ENCODE data around the gene SAMSN1. TPM values are rescaled to one million over a fixed set of nuclear protein-coding genes. Genes with fewer than 3 reads are reported as not detected.

Gene SAMSN1
- total RNA-seq, 4 donors from 2014 or later: 1.0 to 13.5 (median 4.2) TPM

DNA sequence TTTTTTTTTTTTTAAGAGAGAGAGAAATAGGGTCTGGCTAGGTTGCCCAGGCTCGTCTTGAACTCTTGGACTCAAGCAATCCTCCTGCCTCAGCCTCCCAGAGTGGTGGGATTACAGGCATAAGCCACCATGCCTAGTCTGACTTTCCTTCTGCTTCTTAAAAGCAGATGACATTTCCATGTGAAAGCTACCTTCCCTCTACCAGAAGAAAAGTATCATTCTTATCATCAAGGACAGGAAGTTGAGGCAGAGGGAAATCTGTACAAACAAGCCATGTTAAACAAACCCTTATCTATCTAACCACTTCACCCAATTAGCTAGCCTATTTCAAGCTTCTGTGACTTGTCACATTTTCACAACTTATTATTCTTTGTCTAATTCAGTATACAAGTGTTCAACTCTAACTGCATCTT lies 54.8 kb downstream of the SAMSN1 start:
- no peak for ATAC-seq
- Histone ChIP-seq H3K27ac (no peak overlapping the region), H3K9me3 (no peaks in the 10 kb centered on the region), H3K4me1 (no peaks in the 10 kb centered on the region), H3K4me3 (no peak overlapping the region), H3K27me3 (no peaks in the 10 kb centered on the region), H3K36me3 (no peaks in the 10 kb centered on the region)
- TF ChIP-seq POLR2A (IDR thresholded peaks at IDR 0.05) (no peak), POLR2AphosphoS5 (IDR thresholded peaks at IDR 0.05) (no peak), CTCF (IDR thresholded peaks at IDR 0.05) (no peak), EP300 (IDR thresholded peaks at IDR 0.05) (no peak)
- 75 to 86% methylated on average over 1 of the region's 1 CpG for WGBS, 2 donors (ENCODE audit: low coverage in 1 of 2)

GRCh38 chr21:14488672-14489204 lies 57.4 kb downstream of the SAMSN1 start:
- 80 to 83% methylated on average over 5 of the region's 5 CpGs for WGBS, 2 donors (ENCODE audit: low coverage in 1 of 2)

DNA sequence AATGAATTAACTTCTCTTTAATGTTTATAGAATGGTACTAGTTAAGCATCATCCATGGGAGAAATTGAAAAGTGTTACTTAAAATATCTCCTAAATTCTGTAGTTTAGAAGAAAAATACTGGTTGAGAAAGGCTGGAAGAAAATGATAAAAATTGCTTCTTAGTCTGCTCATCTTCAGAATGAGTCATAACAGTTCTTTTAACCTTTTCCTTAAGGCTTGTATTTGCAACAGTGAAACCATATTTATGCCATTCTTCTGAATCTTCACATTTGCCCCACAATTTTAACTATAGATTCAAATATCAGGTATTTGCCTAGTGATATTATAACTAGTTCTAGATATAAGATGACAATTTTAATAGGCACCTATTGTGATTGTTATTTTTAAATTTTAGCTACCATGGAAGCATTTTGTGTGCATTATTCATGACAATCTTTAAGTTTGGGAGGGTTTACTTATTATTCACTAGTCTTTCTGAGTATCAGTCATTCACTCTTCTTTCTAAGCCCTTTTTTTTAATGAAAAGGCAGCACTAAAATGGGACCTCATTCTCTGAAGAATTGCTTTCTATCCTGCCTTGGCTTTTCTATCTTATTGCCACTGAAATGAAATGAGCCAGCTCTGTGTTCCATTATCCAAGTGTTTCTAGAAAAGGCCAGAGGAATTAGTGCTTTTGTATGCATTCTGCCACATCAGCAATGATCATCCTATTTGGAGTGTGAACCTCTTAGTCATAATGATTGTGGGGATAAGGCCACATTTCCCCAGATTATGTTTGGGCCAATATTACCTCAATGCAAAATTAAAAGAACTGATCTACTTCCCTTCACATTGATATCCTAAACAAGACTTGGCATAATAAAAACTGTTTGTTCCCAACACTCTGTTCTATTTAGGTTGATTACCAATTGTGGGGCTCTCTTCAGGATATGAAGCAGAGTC lies 58.4 kb downstream of the SAMSN1 start:
- Histone ChIP-seq H3K9me3 (no peaks in the 10 kb centered on the region), H3K4me1 (no peaks in the 10 kb centered on the region), H3K36me3 (no peaks in the 10 kb centered on the region), H3K27me3 (no peaks in the 10 kb centered on the region), H3K4me3 (no peak overlapping the region), H3K27ac (no peak overlapping the region)
- no peak for TF ChIP-seq EP300 (IDR thresholded peaks at IDR 0.05)
- no peak for TF ChIP-seq CTCF (IDR thresholded peaks at IDR 0.05)
- TF ChIP-seq POLR2A (IDR thresholded peaks at IDR 0.05): no peak
- TF ChIP-seq POLR2AphosphoS5 (IDR thresholded peaks at IDR 0.05): no peak
- no peak for ATAC-seq

More at GRCh38 chr21:14488672-14489204, 57.4 kb downstream of the SAMSN1 start:
- no peak for TF ChIP-seq EP300 (IDR thresholded peaks at IDR 0.05)
- no peak for TF ChIP-seq CTCF (IDR thresholded peaks at IDR 0.05)
- TF ChIP-seq POLR2A (IDR thresholded peaks at IDR 0.05): no peak
- TF ChIP-seq POLR2AphosphoS5 (IDR thresholded peaks at IDR 0.05): no peak
- H3K4me1 ChIP-seq: no peaks in the 10 kb centered on the region
- H3K27ac ChIP-seq: no peak overlapping the region
- H3K9me3 ChIP-seq: no peaks in the 10 kb centered on the region
- ATAC-seq: no peak
- no peak overlapping the region for H3K4me3 ChIP-seq
- no peaks in the 10 kb centered on the region for H3K36me3 ChIP-seq
- H3K27me3 ChIP-seq: no peaks in the 10 kb centered on the region

DNA sequence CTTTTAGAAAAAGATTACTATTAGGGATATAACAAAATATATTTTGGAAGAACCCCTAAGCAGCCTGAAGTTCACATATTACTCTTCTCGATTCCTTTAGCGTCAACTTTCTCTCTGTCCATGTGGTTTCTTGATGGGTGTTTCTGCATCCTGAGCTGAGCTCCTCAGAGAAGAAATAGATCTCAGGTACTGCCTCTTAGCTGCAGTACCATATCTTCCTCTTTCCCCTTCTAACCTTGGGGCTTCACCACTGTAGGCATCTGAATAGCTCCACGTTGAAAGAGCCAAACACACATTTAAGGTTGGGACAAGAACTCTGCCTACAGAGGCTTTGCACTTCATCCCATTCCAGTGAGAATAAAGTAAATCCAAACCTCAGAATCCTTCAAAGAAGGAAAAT lies 59.2 kb downstream of the SAMSN1 start:
- no peaks in the 10 kb centered on the region for H3K9me3 ChIP-seq
- H3K36me3 ChIP-seq: no peaks in the 10 kb centered on the region
- no peak overlapping the region for H3K27ac ChIP-seq
- no peaks in the 10 kb centered on the region for H3K27me3 ChIP-seq
- H3K4me3 ChIP-seq: no peak overlapping the region
- H3K4me1 ChIP-seq: no peaks in the 10 kb centered on the region
- TF ChIP-seq EP300 (IDR thresholded peaks at IDR 0.05) (no peak), POLR2A (IDR thresholded peaks at IDR 0.05) (no peak), CTCF (IDR thresholded peaks at IDR 0.05) (no peak), POLR2AphosphoS5 (IDR thresholded peaks at IDR 0.05) (no peak)
- WGBS, 2 donors (ENCODE audit: low coverage in 1 of 2): 78 to 81% methylated on average over 2 to 3 of the region's 3 CpGs
- no peak for ATAC-seq

Measured in gastroesophageal sphincter (tissue), 4 donors.